ENCODE data around the gene WNT7A.
"Not testable (repeated sequence)": the region's sequence is repeated elsewhere in the genome, so short reads cannot be mapped to it uniquely, and the experiment has no call there.

WNT7A gene

DNA sequence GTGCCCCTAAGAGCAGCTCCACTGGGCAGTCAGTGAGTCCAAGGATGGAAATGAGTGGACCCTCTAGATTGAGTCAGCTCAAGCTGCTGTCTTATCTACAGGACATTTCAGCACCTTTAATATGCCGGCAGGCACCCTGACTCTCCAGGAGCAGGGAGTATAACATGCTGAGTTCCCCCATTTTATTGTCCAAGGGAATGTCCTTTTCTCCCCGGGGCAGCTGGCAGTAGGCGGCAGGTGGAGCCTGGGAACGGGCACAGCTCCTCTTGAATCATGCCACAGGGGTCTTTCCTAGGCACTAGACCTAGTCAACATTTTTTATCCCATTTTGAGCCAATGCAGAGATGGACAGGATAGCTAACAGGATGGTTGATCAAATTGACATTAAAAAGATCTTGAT, 14.8 kb downstream of the WNT7A start:
- DNase-seq = no peak

DNA sequence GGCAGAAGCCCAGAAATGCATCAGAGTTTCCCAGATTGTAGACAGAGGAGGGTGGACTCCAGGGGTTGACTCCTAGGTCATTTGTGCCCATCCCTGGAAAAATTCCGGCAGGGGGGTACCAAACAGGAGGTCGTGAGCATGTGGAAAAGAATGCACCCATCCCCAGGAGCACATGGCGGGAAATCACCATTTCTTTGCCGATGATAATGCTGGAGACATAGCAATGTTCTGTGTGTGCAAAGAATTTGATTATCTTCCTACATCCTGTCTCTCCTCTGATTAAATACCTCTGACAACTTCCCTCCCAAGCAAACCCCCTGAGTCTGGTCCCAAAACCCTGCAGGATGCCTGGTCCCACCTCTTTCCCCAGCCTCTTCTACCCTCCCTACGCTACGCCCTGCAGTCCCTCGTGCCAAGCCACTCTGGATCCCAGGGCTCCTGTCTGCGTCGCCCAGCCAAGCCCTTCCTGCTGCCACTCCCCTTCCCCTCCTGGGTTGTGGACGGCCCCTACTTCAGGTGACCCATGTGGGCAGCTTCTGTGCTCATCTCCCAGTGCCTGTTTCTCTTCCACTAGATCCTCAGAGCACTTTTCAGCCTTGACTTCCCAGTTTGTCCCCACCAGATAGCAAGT, 15.8 kb downstream of the WNT7A start:
- no peak for DNase-seq

DNA sequence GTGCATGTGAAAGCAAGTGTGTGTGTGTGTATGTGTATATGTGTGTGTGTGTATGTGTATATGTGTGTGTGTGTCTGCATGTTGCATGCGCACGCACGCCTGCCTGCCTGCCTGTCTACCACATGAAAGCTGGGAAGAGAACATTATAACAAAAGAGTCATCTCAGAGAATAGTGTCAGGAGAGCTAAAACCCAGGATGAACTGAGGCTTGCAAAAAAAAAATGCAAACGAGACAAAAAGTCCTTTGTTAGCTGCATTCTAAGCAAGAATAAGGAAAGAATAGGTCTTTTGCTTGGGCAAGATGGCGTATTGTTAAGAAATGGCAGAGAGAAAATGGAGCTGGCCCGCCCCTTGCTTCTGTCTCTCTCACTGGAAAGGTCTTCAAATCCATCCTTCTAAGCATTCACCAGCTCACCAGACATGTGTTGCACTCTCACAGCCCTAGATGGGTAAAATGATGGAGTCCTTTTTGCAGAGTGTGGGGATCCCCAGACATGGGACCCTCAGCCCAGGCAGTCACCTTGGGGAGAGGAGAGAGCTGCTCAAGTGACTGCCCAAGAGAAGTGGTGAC, 16.4 kb downstream of the WNT7A start:
- DNase-seq = no peak

DNA sequence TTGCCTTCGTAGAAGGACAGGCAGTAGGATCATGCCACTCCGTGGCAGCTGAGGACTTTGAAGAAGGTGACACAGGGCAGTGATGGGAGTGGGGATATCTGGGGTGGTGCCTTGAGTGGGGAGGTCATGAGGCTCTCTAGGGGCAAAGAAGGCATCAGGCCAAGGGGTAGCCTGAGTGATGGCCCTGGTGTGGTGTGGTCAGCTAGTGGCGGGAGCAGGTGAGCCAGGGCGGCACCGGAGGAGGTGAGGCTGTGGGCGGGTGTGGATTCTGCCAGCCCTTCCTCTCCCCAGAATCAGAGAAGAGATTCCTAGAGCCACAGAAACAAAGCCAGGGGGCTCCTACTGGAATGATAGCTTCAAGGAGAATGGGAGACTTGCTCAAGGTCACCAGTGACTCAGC, 18.4 kb downstream of the WNT7A start:
- no peak for DNase-seq

DNA sequence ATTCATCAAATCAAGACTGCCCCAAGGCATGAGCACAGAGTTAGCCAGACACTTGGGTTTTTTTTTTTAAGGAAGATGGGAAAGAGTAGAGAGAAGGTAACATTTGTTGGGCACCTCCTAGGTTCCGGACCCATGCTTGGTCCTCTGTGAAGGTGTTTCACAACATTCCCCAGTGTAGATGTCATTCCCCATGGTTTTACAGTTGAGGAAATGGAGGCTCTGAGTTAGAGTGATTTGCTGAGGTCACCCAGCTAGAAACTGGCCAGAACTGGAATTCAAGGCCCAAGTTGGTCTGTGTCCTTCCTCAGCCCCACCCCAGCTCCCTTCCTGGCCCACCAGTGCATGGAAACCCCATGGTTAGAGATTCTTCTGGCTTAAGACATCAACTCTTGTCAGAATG, 19.9 kb downstream of the WNT7A start:
- DNase-seq = no peak

DNA sequence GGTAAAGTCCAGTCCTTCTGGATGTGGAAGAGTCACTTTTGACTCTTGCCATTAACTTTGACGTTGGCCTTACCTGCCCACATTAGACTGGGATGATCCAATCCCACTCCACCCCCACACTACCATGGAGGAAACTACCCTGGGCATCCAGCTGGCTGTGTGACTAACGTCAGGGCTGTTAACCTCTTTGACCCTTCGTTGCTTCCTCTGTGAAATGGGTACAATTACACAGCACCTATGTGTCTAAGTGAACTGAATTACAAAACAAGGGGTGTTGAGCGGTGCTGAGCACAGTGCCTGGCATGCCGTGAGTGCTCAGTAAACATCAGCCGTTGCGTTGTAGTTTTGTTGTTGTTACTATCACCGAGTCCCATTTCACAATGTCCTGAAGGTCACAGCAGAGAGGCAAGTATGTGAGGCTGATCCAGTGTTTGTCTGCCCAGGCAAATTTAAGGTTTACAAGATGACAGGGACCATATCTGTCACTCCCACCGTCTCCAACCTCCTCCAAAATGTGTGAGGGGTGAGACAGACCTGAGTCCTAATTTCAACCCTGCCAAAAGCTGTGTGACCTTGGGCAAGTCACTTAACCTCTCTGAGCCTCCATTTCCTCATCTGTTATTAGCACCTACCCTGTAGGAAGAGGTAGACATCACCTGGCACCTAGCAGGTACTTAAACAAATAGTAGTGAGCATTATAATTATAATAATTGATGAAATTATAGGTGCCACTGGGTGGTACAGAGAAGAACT, 20.9 kb downstream of the WNT7A start:
- no peak for DNase-seq

DNA sequence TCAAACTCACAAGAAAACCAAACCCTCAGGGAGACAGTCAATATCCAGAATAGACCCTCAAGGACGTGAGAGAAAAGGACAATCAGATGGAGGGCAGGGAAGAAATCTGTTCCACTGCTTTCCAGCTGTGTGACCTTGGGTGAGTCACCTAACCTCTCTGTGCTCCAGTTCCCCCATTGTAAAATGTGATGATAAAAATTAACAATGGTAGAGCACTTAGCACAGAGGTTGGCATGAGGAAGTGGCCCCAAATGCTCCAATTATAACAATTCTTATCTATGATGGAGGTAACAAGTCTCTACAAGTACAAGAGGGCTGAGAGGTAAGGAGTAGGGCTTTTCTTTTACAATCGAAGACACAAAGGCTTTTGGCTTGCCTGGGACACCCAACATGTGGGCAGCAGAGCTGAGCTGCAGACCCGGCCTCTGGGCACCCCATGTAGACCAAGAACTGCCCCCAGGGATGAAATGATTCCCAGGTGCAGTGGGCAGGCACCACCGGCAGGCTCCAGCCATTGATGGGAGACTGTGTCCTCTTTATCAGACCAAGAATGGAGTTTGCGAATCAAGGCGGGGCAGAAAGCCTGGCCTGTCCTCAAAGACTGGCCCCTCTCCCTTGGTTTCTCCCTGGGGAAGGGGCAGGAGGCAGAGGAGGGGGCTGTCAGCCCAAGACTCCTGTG, 22.0 kb downstream of the WNT7A start:
- no peak for DNase-seq

DNA sequence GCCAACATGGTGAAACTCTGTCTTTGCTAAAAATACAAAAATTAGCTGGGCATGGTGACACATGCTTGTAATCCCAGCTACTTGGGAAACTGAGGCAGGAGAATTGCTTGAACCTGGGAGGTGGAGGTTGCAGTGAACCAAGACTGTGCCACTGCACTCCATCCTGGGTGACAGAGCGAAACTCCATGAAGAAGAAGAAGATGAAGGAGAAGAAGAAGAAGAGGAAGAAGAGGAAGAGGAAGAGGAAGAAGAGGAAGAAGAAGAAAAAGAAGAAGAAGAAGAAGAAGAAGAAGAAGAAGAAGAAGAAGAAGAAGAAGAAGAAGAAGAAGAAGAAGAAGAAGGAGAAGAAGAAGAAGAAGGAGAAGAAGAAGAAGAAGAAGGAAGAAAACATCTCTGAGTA, 23.2 kb downstream of the WNT7A start:
- not testable (repeated sequence) for DNase-seq

DNA sequence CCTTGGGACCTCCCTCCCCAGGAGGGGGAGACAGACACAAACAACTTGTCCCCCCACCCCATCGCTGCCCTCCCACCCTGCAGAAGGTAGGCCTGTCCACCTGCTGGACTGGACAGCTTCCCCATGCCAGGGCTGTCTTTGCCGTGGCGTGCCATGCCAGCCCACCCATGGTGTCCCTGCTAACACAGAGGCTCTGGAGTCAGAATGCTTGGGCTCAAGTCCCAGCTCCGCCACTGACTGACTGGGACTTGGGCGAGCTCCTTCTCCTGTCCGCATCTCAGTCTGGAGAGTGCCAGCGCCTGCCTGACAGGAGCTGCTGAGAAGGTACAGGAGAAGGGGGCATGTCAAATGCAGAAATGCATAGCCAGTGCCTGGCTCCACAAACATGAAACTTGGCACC, 23.9 kb downstream of the WNT7A start:
- DNase-seq = no peak

DNA sequence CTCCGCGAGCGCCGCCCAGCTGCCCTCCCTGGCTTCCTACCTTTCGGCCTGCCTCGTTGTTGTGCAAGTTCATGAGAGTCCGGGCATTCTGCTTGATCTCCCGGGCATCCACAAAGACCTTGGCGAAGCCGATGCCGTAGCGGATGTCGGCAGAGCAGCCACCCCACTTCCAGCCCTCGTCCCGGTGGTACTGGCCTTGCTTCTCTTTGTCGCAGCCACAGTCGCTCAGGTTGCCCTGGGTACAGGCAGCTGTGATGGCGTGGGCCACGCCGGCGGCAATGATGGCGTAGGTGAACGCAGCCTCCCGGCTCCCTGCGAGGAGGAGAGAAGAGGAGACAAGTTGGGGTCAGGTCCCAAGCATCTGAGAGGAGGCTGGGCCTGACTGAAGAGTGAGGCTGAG, 25.4 kb downstream of the WNT7A start:
- no peak for DNase-seq

DNA sequence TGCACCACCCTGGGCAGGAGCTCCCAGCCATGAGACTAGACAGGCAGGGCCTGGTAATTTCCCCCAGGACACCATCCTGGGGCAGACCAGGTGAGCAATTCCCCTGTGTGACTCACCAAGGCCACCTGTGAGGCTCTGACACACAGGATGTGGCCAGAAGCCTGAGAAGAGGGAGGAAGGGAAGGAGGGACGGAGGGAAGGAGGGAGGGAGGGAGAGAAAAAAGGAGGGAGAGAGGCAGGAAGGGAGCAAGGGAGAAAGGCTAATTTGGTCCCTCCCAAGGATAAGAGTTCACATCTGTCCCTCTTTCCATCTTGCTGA, 25.9 kb downstream of the WNT7A start:
- DNase-seq = no peak

DNA sequence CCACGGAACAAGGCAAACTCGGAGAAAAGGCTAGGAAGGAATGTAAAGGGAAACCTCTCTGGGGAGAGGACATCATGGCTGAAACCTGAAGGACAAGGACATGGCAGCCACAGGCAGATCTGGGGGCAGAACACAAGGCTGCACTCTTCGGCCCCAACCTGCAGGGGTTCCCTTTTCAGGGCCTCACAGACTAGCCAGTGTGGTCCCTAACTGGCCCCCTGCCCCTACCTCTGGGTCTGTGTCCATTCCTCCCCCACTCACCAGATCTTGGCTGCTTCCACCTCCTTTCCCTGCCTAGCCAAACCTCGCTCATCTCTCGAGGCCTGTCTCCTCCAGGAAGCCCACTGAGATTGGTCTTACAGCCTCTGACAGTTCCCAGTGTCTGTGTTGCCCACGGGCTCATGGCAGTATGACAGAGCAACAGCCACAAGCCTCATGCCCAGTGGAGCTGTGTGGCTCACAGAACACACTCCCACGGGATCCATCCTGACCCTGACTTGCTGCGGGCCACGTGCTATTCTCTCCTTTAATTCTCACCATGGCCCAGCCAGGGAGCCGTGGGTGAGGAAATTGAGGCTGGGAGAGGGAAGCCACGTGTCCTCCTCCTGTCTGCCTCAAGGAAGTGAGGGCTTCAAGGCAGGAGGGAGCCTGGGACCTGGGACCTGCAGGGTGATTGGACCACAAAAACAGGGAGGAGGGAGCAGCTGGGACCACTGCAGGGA, 26.5 kb downstream of the WNT7A start:
- DNase-seq = no peak

DNA sequence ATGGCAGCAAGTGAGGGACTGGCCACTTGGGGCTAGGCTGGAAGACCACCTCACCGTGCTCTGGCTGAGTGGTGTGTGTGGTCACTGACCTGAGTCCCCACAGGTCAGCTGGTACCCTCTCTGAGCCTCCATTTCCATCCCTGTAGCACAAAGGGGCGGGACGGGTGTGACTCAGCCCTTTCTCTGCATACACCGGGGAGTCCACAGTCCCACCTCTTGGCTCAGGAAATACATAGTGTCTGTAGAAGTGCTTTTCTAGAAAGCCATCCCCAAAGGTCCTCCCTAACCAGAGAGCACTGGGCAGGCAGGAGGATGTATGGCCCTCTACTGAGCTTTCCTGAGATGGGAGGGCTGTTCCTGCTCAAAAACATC, 27.2 kb downstream of the WNT7A start:
- no peak for DNase-seq

DNA sequence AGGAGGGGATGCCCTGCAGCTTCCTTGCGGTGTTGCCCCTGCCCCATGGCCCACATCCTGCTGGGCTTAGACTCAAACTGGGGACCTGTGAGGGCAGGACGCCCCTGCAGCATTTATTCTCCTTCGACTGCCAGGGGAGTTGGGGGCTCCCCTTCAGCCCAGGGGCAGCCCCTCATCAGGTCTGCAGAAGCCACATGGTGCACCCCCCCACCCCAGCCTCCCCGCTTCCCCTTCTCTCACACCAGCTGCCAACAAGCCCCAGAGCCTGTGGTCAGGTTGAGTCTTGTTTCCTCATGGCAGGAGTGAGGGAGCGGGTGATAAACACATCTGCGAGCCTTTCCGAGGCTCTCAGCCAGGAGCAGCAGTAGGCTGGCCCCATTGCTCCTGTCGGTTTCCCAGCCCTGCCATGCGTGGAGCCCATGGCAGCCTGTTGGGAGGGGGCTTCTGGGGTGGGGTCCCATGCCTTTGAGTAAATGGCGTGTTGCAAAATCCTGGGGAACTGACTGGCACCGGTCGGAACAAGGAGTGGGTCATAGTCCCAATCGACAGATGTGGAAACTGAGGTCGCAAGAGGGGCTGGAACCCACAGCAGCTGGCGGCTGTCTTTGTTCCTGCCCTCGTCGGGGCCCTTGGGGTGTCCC, 27.8 kb downstream of the WNT7A start:
- DNase-seq = no peak

DNA sequence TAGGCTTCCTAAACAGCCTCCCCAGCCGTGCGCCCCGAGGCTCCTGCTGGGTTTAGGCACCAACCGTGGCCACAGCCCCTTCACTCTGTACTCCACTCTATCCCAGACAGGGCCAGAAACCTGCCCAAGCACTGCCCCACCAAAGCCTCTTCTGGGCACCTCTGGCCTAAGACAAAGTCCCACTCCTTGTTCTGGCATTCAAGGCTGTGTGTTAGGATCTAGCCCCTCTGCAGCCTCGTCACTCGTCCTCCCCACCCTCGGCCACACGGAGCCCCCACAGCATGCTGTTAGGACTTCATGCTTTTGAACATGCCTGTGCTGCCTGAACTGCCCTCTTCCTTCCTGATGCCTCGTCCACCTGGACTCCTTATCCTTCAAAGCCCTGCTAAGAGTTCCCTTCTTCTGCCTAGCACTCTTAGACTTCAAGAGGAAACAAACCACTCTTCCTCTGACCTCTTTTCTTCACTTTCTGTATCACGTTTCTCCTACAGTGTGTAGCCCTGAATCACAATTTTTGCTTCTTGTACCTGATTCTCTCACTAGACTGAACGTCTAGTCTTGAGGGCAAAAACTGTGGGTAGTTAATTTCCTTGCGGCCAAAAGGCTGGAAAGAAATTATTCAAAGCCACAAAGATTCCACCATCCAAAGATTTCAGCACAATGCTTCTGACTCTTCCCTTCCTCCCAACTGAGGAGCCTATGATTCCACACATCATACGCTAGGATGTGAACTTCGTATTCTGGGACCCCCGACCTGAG, 28.6 kb downstream of the WNT7A start:
- DNase-seq = no peak

DNA sequence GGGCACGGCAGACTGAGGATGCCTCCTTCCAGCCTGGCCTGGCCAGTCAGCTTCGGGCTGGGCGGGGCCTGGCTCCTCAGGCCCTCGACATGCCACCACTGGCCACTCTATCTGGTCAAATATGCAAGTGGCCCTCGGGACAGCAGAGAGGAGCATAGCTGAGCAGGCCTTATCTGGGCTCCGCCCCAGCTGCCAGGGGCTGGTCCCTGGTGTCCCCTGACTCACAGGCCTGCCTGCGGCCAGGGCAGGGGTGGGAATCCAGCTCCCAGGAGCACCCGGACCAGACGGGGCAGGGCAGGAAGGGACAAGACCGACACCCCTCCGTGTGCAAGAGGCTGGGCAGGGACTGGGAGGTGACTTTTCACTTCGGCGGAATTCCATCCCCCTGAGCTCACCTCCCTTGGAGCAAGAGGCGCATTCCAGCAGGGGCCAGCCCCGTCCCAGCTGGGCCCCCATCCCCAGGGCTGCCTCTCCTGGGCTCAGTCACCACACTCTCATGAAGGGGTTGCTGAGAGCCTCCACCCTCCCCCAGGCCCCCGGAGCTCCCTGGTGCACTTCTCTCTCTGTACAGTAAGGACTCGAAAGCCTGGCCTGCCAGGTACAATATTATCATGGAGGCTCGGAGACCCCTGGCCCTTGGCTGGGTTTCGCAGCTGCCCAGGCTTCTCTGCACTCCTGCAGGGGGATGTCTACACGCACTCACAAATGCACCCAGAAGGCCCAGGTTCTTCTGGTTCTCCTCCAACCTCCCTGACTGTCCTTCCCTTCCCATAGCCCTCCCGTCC, 29.5 kb downstream of the WNT7A start:
- DNase-seq = no peak

DNA sequence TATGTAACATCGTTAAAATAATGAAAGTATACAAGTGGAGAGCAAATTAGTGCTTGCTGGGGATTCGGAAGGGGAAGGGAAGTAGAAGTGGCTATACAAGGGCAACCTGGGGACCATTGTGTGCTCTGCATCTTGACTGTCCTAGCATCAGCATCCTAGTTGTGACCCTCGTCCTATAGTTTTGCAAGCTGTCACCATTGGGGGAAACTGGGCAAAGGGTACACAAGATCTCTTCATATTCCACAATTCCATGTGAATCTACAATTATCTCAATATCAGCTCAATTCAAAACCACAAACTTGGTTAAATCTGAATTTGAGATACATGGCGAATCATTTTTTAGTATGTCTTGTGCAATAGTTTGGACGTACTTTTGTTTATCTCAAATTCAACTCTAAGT, 30.9 kb downstream of the WNT7A start:
- DNase-seq = no peak

DNA sequence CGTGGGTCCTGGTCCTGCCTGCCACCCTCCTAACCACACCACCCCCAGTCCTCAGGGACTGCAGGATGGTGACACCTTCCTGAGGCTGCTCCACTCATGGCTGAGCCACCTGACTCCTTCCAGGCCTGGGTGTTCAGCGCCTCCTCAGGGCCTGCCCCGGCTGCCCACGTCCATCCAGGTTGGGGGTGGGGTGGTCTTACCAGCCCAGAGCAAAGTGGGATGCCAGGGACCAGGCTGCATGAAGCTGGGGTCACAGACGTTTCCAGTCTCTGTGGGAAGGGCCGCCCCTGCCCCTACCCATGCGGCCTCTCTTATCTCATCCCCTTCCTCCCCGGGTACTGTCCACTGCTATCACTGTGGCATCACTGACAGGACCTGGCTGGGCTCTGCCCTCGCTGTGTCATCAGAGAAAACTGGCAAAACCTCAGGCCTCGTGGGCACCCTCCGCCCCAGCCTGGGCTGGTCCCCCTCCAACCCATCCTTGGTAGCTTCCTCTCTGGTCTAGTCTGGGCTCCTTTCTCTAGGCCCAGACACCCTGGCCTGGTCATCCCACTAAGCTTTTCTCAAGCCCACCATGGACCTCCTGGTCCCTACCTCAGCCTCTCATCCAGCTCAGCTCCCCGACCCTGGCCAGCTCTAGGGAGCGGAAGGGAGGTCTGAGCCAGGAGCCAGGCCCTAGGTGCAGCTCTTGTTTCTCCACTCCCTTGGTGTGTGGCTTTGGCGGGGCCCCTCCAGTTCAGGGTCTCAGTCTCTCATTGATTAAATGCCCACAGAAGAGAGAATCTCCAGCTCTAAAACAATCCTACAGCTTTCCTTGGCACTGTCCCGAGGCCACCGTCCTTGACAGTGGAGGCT, 32.9 kb downstream of the WNT7A start:
- no peak for DNase-seq

DNA sequence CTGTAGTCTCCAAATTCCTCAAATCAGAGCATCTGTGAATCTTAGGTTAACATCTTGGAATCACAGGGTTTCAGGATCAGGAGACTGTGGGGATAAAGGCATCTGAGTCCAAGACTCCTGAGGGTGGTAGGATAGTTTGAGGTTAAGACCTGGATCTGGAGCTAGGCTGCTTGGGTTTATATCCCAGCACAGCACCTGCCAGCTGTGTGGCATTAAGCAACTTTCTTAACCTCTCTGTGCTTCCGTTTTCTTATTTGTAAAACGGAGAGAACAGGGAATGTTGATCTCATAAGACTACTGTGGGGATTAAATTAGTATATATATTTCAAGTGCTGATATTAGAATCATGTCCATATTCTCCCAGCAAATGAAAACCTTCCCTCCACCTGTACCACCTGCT, 33.6 kb downstream of the WNT7A start:
- no peak for DNase-seq

DNA sequence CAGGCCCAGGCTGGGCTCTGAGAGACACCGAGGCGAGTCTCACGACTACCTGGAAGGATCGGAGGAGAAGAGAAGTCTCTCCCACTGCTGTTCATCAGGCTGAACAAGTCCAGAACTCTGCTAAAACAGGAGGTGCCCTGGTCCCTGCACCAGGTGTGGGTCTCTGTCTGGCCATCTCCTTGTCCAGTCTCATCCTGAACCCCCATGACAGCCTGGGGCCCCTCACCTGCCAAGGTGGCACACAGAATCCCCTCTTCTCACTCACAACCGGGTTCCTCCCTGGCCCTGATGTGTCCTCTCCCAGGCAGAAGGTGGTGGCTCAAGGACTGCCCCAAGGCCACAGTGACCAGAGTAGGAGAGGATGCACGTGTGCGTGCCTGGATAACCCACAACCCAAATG, 34.1 kb downstream of the WNT7A start:
- DNase-seq = no peak
